Measurements from ENCODE around the gene MPEG1.

DNA sequence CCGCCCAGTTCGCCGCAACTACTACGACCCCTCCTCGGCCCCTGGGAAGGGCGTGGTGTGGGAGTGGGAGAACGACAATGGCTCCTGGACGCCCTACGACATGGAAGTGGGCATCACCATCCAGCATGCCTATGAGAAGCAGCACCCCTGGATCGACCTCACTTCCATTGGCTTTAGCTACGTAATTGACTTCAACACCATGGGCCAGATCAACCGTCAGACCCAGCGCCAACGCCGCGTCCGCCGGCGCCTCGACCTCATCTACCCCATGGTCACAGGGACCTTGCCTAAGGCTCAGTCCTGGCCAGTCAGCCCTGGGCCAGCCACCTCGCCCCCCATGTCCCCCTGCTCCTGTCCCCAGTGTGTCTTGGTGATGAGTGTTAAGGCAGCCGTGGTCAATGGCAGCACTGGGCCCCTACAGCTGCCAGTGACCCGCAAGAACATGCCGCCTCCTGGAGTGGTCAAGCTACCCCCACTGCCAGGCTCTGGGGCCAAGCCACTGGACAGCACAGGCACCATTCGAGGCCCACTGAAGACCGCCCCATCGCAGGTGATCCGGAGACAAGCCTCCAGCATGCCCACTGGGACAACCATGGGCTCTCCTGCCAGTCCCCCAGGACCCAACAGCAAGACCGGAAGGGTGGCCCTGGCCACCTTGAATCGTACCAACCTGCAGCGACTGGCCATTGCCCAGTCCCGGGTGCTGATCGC lies 30.8 kb downstream of the MPEG1 start:
- TF ChIP-seq, protein P1, sequence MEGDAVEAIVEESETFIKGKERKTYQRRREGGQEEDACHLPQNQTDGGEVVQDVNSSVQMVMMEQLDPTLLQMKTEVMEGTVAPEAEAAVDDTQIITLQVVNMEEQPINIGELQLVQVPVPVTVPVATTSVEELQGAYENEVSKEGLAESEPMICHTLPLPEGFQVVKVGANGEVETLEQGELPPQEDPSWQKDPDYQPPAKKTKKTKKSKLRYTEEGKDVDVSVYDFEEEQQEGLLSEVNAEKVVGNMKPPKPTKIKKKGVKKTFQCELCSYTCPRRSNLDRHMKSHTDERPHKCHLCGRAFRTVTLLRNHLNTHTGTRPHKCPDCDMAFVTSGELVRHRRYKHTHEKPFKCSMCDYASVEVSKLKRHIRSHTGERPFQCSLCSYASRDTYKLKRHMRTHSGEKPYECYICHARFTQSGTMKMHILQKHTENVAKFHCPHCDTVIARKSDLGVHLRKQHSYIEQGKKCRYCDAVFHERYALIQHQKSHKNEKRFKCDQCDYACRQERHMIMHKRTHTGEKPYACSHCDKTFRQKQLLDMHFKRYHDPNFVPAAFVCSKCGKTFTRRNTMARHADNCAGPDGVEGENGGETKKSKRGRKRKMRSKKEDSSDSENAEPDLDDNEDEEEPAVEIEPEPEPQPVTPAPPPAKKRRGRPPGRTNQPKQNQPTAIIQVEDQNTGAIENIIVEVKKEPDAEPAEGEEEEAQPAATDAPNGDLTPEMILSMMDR (conservative IDR thresholded peaks at IDR 0.05; ENCODE audit: low read depth, low read length) = no peak
- TF ChIP-seq, protein P2, sequence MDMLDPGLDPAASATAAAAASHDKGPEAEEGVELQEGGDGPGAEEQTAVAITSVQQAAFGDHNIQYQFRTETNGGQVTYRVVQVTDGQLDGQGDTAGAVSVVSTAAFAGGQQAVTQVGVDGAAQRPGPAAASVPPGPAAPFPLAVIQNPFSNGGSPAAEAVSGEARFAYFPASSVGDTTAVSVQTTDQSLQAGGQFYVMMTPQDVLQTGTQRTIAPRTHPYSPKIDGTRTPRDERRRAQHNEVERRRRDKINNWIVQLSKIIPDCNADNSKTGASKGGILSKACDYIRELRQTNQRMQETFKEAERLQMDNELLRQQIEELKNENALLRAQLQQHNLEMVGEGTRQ (IDR thresholded peaks at IDR 0.05; ENCODE audit: low read depth, low read length) = no peak
- TF ChIP-seq MAZ (IDR thresholded peaks at IDR 0.05; ENCODE audit: borderline replicate concordance, low read depth, low read length) (no peak), POLR2A (IDR thresholded peaks at IDR 0.05; ENCODE audit: low read depth, low read length) (no peak), RCOR1 (IDR thresholded peaks at IDR 0.05; ENCODE audit: insufficient replicate concordance, low read length) (no peak), RAD21 (IDR thresholded peaks at IDR 0.05; ENCODE audit: low read length) (no peak), NFE2L2 (IDR thresholded peaks at IDR 0.05; ENCODE audit: low read depth, low read length) (no peak), CEBPB (IDR thresholded peaks at IDR 0.05; ENCODE audit: low read depth, low read length) (no peak), MAFK (IDR thresholded peaks at IDR 0.05; ENCODE audit: low read depth, low read length) (no peak), MXI1 (IDR thresholded peaks at IDR 0.05; ENCODE audit: borderline replicate concordance, low read depth, low read length) (no peak), SMC3 (IDR thresholded peaks at IDR 0.05; ENCODE audit: low read depth, low read length) (no peak), CHD1 (IDR thresholded peaks at IDR 0.05; ENCODE audit: low read depth, low read length) (no peak)
- TF ChIP-seq, protein P3, sequence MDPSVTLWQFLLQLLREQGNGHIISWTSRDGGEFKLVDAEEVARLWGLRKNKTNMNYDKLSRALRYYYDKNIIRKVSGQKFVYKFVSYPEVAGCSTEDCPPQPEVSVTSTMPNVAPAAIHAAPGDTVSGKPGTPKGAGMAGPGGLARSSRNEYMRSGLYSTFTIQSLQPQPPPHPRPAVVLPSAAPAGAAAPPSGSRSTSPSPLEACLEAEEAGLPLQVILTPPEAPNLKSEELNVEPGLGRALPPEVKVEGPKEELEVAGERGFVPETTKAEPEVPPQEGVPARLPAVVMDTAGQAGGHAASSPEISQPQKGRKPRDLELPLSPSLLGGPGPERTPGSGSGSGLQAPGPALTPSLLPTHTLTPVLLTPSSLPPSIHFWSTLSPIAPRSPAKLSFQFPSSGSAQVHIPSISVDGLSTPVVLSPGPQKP (IDR thresholded peaks at IDR 0.05; ENCODE audit: borderline replicate concordance, low read depth, low read length) = no peak
